Activated naive CD4-positive, alpha-beta T cell treated with anti-CD3 and anti-CD28 coated beads for 36 hours (primary cell): ENCODE data around the gene COPA. TPM values are rescaled to one million over a fixed set of nuclear protein-coding genes. Genes with fewer than 3 reads are reported as not detected.
"Not testable (repeated sequence)": the region's sequence is repeated elsewhere in the genome, so short reads cannot be mapped to it uniquely, and the experiment has no call there.

Experiments
- CTCF ChIA-PET: fragments of 350-600 bp; sonication (Branson Sonifier 250); formaldehyde crosslinking; loops from one replicate; lab custom pipeline; 2021; ENCODE audit warnings: antibody characterized with exemption; lab: Charles Lee
- DNase-seq: peaks from one replicate; pipeline ENCODE4 v3.0.0-alpha.2; 2020
- H3K27ac Mint-ChIP-seq: one replicate; pipeline ENCODE4 v1.8.0; 2021; ENCODE audit warnings: mild to moderate bottlenecking, mixed read lengths
- H3K27me3 Mint-ChIP-seq: one replicate; pipeline ENCODE4 v1.8.0; 2021; ENCODE audit warnings: low read depth, mixed read lengths
- H3K36me3 Mint-ChIP-seq: one replicate; pipeline ENCODE4 v1.8.0; 2021; ENCODE audit warnings: low read depth, mixed read lengths
- H3K4me1 Mint-ChIP-seq: one replicate; pipeline ENCODE4 v1.8.0; 2021; ENCODE audit warnings: low read depth, mixed read lengths
- H3K4me3 Mint-ChIP-seq: one replicate; pipeline ENCODE4 v1.8.0; 2021; ENCODE audit warnings: mild to moderate bottlenecking, moderate library complexity, mixed read lengths
- H3K9me3 Mint-ChIP-seq: one replicate; pipeline ENCODE4 v1.8.0; 2021; ENCODE audit warnings: mixed read lengths
- intact Hi-C: fragments of 100-400 bp; cut with micrococcal nuclease; formaldehyde crosslinking; loops from one replicate; pipeline ENCODE4 v1.15.1; 2023
- total RNA-seq, 2 experiments: library from RNA; stranded (reverse); gene quantifications; one replicate each; pipeline ENCODE4 v1.2.3, GENCODE V29; 2021

Gene COPA
- total RNA-seq, 2 experiments from 2014 or later, result 97.8 to 101 TPM

DNA sequence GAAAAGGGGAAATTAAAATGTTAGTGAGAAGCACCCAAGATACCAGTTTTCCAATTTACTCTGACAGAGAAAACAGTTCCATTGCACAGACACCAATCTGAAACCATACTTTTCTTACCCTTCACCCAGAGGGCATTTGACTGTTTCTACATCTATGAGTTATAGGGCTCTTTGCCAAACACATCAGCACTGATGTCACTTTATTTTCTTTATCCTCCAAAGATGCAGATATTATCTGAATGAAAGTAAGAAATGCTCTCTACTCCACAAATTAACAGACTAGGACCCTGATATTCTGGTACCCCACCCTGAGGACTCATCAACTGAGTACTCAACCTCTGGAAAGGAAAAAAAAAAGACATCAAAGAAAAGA lies 33.9 kb downstream of the COPA start:
- no peak for DNase-seq
- Mint-ChIP-seq H3K4me1 (no peaks in the 10 kb centered on the region), H3K27ac (no peak overlapping the region), H3K9me3 (no peaks in the 10 kb centered on the region), H3K36me3 (peaks cover 40% of the 10 kb centered on the region), H3K4me3 (no peak overlapping the region), H3K27me3 (no peaks in the 10 kb centered on the region)
- intact Hi-C loops, result no loop called here
- CTCF ChIA-PET, result interaction anchor here (0.9 kb wide), 1 partner anchor 22 kb away, joined by 3 read pairs; no protein-coding TSS in a partner anchor

DNA sequence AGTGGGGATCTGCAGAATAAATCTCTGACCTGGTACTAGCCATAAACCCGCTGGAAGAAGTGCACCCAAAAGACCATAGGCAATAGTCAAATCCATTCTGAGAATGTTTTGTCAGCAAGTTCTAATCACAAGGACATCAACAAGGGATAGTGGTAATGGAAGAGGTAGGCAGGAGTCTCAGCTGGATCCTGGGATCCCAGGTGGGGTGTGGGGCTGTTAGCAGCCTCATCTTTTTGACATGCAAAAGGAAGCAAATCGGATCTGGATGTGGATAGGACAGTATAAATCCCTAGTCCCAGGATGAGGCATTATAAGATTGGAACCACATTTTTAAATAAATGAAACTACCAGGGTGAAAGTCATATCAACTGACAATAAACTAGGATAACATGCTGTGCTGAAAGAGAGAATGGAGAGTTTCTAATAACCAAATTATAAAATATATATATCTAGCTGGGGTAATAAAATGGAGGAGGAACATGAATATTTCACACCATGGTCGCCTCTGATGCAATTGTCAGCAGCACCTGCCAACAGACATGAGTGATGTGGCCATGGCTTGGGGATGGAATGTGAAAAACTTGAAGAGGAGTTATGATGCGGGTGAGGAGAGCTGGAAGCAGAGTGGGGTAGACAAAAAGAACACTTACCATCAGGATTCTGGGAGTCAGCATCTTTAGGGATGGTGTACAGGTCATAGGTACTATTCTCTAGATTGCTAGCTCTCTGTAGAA lies 34.4 kb downstream of the COPA start:
- Mint-ChIP-seq H3K36me3 (peaks cover 37% of the 10 kb centered on the region), H3K4me3 (no peak overlapping the region), H3K4me1 (no peaks in the 10 kb centered on the region), H3K27me3 (no peaks in the 10 kb centered on the region), H3K27ac (no peak overlapping the region), H3K9me3 (no peaks in the 10 kb centered on the region)
- CTCF ChIA-PET, result interaction anchor here (0.9 kb wide), 1 partner anchor 22 kb away, joined by 3 read pairs; no protein-coding TSS in a partner anchor
- no peak for DNase-seq
- intact Hi-C loops, result no loop called here

DNA sequence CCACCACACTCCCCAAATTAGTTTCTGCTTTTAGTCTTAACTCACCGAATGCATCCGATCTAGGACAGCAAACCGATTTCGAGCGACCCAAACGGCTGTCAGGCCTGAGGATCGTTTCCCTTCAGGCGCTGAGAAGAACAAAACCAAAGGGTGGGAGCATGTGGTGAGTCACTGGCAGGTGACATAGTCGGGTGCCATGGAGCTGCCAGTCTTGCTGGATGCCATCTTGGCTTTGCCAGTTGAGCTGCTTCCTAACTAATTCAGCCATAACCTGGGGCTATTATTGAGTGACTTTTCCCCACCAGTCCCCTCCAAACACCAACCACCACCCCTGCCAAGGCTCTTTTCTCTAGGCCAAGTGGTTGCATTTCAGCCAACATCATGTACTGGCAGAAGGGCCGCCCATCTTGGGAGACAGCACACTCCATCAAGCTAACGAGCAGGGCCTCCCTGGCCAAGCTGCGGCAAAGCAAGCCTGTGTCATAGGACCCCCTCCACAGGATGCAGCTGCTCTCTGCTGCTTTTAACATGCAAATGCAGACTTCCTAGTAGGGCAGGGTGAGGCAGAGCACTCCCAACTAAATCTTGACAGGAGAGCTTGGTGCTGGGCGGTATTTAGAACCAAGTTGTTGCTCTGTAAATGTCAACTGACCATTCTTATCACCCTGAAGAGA lies 35.8 kb downstream of the COPA start:
- intact Hi-C loops, result no loop called here
- Mint-ChIP-seq H3K27ac (no peak overlapping the region), H3K4me3 (no peak overlapping the region), H3K9me3 (no peaks in the 10 kb centered on the region), H3K27me3 (no peaks in the 10 kb centered on the region), H3K4me1 (no peaks in the 10 kb centered on the region), H3K36me3 (peaks cover 35% of the 10 kb centered on the region)
- CTCF ChIA-PET, result interaction anchor here (0.7 to 2.4 kb wide), 2 partner anchors 16 to 28 kb away, joined by 4 to 8 read pairs; no protein-coding TSS in a partner anchor
- DNase-seq, result no peak

DNA sequence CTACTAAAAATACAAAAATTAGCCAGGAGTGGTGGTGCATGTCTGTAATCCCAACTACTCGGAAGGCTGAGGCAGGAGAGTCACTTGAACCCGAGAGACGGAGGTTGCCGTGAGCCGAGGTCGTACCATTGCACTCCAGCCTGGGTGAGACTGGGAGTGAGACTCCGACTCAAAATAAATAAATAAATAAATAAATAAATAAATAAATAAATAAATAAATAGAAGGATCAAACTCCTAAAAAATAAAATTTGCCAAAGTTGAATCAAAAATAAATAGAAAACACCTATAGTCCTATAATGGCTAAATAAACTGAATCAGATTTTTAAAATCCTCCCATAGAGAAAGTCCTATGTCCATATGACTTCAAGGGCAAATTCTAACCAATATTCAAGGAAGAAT lies 42.9 kb downstream of the COPA start:
- no peak for DNase-seq
- H3K4me3 Mint-ChIP-seq, result no peak overlapping the region
- H3K36me3 Mint-ChIP-seq, result peaks cover 16% of the 10 kb centered on the region
- no peaks in the 10 kb centered on the region for H3K9me3 Mint-ChIP-seq
- CTCF ChIA-PET, result interaction anchor here (1.1 kb wide), 1 partner anchor 8 kb away, joined by 9 read pairs; no protein-coding TSS in a partner anchor
- H3K4me1 Mint-ChIP-seq, result no peaks in the 10 kb centered on the region
- H3K27ac Mint-ChIP-seq, result no peak overlapping the region
- intact Hi-C loops, result no loop called here
- H3K27me3 Mint-ChIP-seq, result no peaks in the 10 kb centered on the region

DNA sequence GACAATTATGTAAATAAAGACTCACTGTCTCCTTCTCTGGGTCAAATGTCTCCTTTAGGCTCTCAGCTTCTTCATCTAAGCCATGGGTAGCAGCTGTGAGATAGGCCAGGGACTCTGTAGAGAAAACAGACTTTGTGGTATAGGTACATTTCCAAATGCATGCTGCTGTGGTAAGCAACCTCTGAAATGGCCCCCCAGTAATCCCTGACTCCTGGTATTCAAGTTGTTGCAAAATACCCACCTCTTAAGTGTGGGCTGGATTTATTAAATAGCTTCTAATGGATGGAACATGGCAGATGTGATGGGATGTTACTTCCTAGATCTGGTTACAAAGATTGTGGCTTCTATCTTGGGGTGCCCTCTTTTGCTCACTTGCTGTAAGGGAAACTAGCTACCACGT lies 47.0 kb downstream of the COPA start:
- no peaks in the 10 kb centered on the region for H3K9me3 Mint-ChIP-seq
- no peak overlapping the region for H3K27ac Mint-ChIP-seq
- peaks cover 4% of the 10 kb centered on the region for H3K4me1 Mint-ChIP-seq
- CTCF ChIA-PET, result interaction anchor here (1.5 to 2.6 kb wide), 2 partner anchors 103 to 104 kb away, joined by 3 to 12 read pairs; no protein-coding TSS in a partner anchor
- H3K4me3 Mint-ChIP-seq, result no peak overlapping the region
- no peak for DNase-seq
- no peaks in the 10 kb centered on the region for H3K27me3 Mint-ChIP-seq
- intact Hi-C loops, result no loop called here
- peaks cover 28% of the 10 kb centered on the region for H3K36me3 Mint-ChIP-seq

DNA sequence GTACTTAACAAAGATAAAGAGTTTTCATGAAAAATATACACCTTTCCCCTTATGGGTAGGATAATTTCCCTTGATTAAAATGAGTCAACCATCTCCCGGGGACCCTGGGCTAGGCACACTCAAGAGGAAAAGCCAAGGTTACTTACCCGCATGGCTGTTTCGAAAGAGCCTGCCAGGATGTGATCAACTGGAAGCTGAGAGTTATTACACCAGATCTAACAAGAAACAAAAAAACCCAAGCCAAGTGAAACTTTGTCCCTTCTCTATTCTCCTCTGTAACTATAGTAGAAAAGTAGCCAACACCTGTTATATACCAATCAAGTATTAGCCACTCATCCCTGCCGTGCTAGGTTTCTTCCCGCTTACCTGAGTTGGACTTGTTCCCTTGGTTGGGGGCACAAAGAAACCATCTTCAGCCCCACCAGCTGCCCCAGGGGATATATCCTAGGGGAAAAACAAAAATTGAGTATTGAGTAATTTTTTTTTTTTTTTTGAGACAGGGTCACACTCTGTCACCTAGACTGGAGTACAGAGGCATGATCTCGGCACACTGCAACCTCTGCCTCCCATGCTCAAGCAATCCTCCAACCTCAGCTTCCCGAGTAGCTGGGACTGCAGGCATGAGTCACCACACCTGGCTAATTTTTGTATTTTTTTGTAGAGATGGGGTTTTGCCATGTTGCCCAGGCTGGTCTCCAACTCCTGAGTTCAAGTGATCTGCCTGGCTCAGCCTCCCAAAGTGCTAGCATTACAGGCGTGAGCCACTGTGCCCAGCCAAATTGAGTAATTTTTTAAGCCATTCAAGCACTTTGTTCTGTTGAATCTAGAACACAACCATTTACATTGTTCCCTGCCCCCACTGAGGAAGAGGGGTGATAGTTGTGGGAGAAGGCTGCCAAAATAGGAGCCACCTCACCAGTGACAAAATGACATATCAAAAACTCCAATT lies 49.8 kb downstream of the COPA start:
- Mint-ChIP-seq H3K36me3 (peaks cover 39% of the 10 kb centered on the region), H3K27me3 (no peaks in the 10 kb centered on the region), H3K4me1 (peaks cover 4% of the 10 kb centered on the region), H3K4me3 (no peak overlapping the region), H3K27ac (peak overlapping the region; percentile 10), H3K9me3 (no peaks in the 10 kb centered on the region)
- intact Hi-C loops, result loop anchor here (5.0 kb wide), 1 partner anchor 41 kb away; no protein-coding TSS in a partner anchor
- CTCF ChIA-PET, result interaction anchor here (0.7 to 6.6 kb wide), 22 partner anchors 7 to 195 kb away, joined by 3 to 139 read pairs (median 16); partner anchors contain the start of genes CASQ1, IGSF8 and PEA15
- DNase-seq, result no peak

DNA sequence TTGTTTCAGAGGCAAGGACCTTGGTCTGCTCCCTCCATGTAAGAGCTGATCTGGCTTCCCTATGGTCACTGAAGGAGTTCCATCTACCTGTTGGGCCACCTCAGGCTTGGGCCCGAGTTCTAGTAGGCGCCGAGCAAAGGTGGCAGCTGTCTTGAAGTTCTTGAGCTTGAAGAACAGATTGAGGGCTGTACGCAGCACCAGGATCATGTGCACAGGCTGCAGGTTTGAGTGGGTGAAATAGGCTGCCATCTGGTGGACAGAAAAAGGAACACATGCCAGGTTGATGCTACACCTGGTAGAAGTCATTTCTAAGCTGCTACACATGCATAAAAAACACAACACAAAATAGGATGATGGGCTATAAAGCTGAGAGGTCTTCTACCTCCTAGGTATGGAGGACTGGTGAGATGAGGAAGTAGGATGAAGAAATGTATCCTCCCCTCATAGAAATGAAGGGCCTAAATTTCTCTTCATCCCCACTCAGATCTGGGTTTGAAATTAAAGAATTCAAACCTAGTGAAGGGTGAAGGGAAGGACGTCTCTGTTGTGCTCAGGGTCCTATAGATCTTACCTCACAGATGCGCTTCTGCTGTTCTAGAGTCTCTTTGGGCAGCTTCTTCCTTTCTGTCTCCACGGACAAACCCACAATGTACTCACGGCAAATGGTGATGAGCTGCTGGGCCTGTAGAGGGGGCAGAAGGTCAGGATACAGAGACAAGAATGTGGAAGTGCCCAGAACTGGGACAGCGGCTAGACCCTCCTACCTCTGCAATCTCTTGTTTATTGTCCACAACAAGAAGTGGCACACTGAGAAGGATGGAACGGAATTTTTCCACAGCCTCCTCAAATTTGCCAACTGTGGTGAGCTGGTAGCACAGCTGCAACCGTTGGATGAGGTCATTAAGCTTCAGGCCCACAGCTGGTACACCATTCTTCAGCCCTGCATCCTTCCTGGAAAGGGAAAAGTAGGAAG lies 51.5 kb downstream of the COPA start:
- H3K27ac Mint-ChIP-seq, result peak overlapping the region; percentile 46
- no peaks in the 10 kb centered on the region for H3K9me3 Mint-ChIP-seq
- H3K4me3 Mint-ChIP-seq, result no peak overlapping the region
- H3K4me1 Mint-ChIP-seq, result peaks cover 4% of the 10 kb centered on the region
- no peaks in the 10 kb centered on the region for H3K27me3 Mint-ChIP-seq
- peak; percentile 83 for DNase-seq
- intact Hi-C loops, result loop anchor here (1.0 to 5.0 kb wide), 4 partner anchors 39 to 190 kb away; no protein-coding TSS in a partner anchor
- peaks cover 32% of the 10 kb centered on the region for H3K36me3 Mint-ChIP-seq
- CTCF ChIA-PET, result interaction anchor here (0.6 to 6.6 kb wide), 68 partner anchors 8 to 428 kb away, joined by 3 to 139 read pairs (median 6); partner anchors contain the start of genes CASQ1, DCAF8, IGSF8 and PEA15

DNA sequence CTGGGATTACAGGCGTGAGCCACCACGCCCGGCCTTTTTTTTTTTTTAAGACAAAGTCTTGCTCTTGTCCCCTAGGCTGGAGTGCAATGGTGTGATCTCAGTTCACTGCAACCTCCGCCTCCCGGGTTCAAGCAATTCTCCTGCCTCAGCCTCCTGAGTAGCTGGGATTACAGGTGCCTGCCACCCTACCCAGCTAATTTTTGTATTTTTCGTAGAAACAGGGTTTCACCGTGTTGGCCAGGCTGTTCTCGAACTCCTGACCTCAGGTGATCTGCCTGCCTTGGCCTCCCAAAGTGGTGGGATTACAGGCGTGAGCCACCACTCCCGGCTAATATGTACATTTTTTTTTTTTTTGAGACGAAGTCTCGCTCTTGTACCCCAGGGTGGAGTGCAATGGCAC lies 55.3 kb downstream of the COPA start:
- H3K9me3 Mint-ChIP-seq, H3K27me3 Mint-ChIP-seq, intact Hi-C loops, H3K27ac Mint-ChIP-seq, DNase-seq, H3K4me3 Mint-ChIP-seq: not testable (repeated sequence)
- H3K36me3 Mint-ChIP-seq, result peaks cover 28% of the 10 kb centered on the region
- H3K4me1 Mint-ChIP-seq, result peaks cover 21% of the 10 kb centered on the region
- CTCF ChIA-PET, result interaction anchor here (0.7 to 6.6 kb wide), 9 partner anchors 12 to 202 kb away, joined by 3 to 87 read pairs (median 3); no protein-coding TSS in a partner anchor

DNA sequence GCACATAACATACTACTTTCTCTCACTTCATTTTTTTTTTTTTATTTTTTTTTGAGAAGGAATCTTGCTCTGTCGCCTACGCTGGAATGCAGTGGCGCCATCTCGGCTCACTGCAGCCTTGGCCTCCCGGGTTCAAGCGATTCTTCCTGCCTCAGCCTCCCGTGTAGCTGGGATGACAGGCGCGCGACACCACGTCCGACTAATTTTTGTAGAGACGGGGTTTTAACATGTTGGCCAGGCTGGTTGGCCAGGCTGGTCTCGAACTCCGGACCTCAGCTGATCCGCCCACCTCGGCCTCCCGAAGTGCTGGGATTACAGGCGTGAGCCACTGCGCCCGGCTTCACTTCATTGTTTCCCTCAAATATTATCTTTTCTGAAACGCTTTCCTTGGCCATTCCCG lies 57.5 kb downstream of the COPA start:
- H3K4me3 Mint-ChIP-seq, result peak overlapping the region; percentile 55
- DNase-seq, result no peak
- no peaks in the 10 kb centered on the region for H3K27me3 Mint-ChIP-seq
- H3K27ac Mint-ChIP-seq, result no peak overlapping the region
- peaks cover 18% of the 10 kb centered on the region for H3K4me1 Mint-ChIP-seq
- intact Hi-C loops, result loop anchor here (1.0 kb wide), 3 partner anchors 24 to 187 kb away; partner anchors contain the start of gene IGSF8
- H3K9me3 Mint-ChIP-seq, result no peaks in the 10 kb centered on the region
- H3K36me3 Mint-ChIP-seq, result peaks cover 14% of the 10 kb centered on the region
- CTCF ChIA-PET, result interaction anchor here (0.6 to 2.4 kb wide), 6 partner anchors 10 to 200 kb away, joined by 3 to 11 read pairs (median 5); partner anchors contain the start of gene CASQ1

DNA sequence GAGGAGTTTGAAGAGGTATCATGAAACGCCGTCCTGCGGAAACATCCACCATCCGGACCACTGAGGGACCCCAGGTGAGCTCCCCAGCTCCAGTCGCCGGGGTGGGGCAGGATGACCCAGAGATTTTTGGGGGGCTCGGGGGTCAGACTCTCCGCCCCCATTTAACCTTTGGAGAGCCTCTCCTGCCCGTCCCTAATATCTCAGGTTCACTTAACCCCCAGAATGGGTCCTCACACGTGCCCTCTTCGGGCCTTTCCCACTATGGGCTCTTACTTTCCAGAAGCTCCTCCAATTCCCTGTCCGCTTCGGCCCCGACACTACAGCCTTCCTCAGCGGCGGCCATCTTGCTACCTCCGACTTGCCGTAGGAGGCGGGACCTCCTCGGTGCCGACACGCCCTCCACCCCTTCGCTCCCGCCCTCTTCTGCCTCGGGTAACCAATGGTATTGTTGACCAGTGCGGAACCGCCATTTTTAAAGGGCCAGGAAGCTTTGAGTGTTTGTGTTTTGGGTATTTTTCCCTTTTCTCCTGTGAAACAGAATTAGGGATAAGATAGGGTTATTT lies 58.2 kb downstream of the COPA start, which contains the start of gene PEX19:
TSS of gene PEX19 (minus strand) at position 352 of the 563 bp plus-strand sequence. CDS start at position 343, 9 bp downstream.
- peak; percentile 97 for DNase-seq
- H3K27ac Mint-ChIP-seq, result peak within 1 kb of the TSS; percentile 87
- H3K27me3 Mint-ChIP-seq, result no peaks in the 10 kb centered on the region
- peaks cover 14% of the 10 kb centered on the region for H3K36me3 Mint-ChIP-seq
- no peaks in the 10 kb centered on the region for H3K9me3 Mint-ChIP-seq
- H3K4me3 Mint-ChIP-seq, result peak within 1 kb of the TSS; percentile 98
- CTCF ChIA-PET, result interaction anchor here (0.5 to 2.4 kb wide), 8 partner anchors 9 to 199 kb away, joined by 3 to 11 read pairs (median 5); partner anchors contain the start of gene CASQ1
- H3K4me1 Mint-ChIP-seq, result peaks cover 18% of the 10 kb centered on the region
- intact Hi-C loops, result loop anchor here (1.0 kb wide), 3 partner anchors 24 to 187 kb away; partner anchors contain the start of gene IGSF8
